ENCODE data around the gene WFIKKN1. TPM values are rescaled to one million over a fixed set of nuclear protein-coding genes. Genes with fewer than 3 reads are reported as not detected.
"Not testable (repeated sequence)": the region's sequence is repeated elsewhere in the genome, so short reads cannot be mapped to it uniquely, and the experiment has no call there.

WFIKKN1 gene
- total and polyA plus RNA-seq, 8 donors: 0.11 to 1.4 (median 0.52) TPM

GRCh38 chr16:595942-596735, 34.6 kb upstream of the WFIKKN1 start:
- DNase-seq (peak in 1 of 4 donors; percentile 80), ATAC-seq (no peak)
- no peak for TF ChIP-seq CTCF (IDR thresholded peaks at IDR 0.05)
- Histone ChIP-seq H3K4me1 (peaks cover 25 to 57% of the 10 kb centered on the region in 2 donors), H3K9me3 (no peaks in the 10 kb centered on the region), H3K27ac (no peak overlapping the region), H3K36me3 (peaks cover 0 to 20% of the 10 kb centered on the region in 2 donors), H3K27me3 (no peaks in the 10 kb centered on the region), H3K4me3 (no peak overlapping the region)
- intact Hi-C loops (cut with DNase I): no loop called here

- Histone ChIP-seq H3K27me3 (no peaks in the 10 kb centered on the region), H3K9me3 (no peaks in the 10 kb centered on the region), H3K4me1 (peaks cover 19 to 51% of the 10 kb centered on the region in 2 donors), H3K36me3 (peaks cover 0 to 21% of the 10 kb centered on the region in 2 donors), H3K4me3 (no peak overlapping the region), H3K27ac (no peak overlapping the region)
- intact Hi-C loops (cut with DNase I): no loop called here
- ATAC-seq (no peak), DNase-seq (no peak)
- no peak for TF ChIP-seq CTCF (IDR thresholded peaks at IDR 0.05)
Observed at GRCh38 chr16:596736-597060, 34.1 kb upstream of the WFIKKN1 start.

GRCh38 chr16:597655-598054, 33.1 kb upstream of the WFIKKN1 start:
- intact Hi-C loops (cut with DNase I): not testable (repeated sequence)

GRCh38 chr16:598823-599739, 31.7 kb upstream of the WFIKKN1 start:
- ATAC-seq (no peak), DNase-seq (peak in 1 of 4 donors; percentile 74)
- TF ChIP-seq CTCF (IDR thresholded peaks at IDR 0.05): no peak
- no peak overlapping the region for H3K27ac ChIP-seq
- intact Hi-C loops (cut with DNase I): no loop called here
- no peaks in the 10 kb centered on the region for H3K27me3 ChIP-seq
- H3K36me3 ChIP-seq: peaks cover 0 to 21% of the 10 kb centered on the region in 2 donors
- H3K9me3 ChIP-seq: no peaks in the 10 kb centered on the region
- H3K4me3 ChIP-seq: no peak overlapping the region
- H3K4me1 ChIP-seq: peaks cover 0 to 27% of the 10 kb centered on the region in 2 donors

More at GRCh38 chr16:597655-598054, 33.1 kb upstream of the WFIKKN1 start:
- ATAC-seq, H3K4me3 ChIP-seq, H3K27me3 ChIP-seq, H3K9me3 ChIP-seq, H3K27ac ChIP-seq: not testable (repeated sequence)
- DNase-seq: peak in 1 of 4 donors; percentile 64
- H3K4me1 ChIP-seq: peaks cover 10 to 41% of the 10 kb centered on the region in 2 donors
- peaks cover 0 to 21% of the 10 kb centered on the region in 2 donors for H3K36me3 ChIP-seq

GRCh38 chr16:600781-601180, 30.0 kb upstream of the WFIKKN1 start:
- ATAC-seq: no peak
- peaks cover 0 to 12% of the 10 kb centered on the region in 2 donors for H3K4me1 ChIP-seq
- intact Hi-C loops (cut with DNase I): no loop called here
- H3K27ac ChIP-seq: no peak overlapping the region
- no peak for TF ChIP-seq CTCF (IDR thresholded peaks at IDR 0.05)
- H3K27me3 ChIP-seq: no peaks in the 10 kb centered on the region
- H3K4me3 ChIP-seq: no peak overlapping the region
- H3K9me3 ChIP-seq: peaks cover 0 to 6% of the 10 kb centered on the region in 2 donors
- no peak for DNase-seq
- H3K36me3 ChIP-seq: peaks cover 0 to 21% of the 10 kb centered on the region in 2 donors

All from left lung (tissue), 10 donors.